ENCODE measurements around the gene C1orf116. TPM values are rescaled to one million over a fixed set of nuclear protein-coding genes. Genes with fewer than 3 reads are reported as not detected.

C1orf116 gene
- total RNA-seq (2021) (0.09 and 0.13 TPM in 2 replicates), Bru-seq, nascent RNA (percentile 26 among the genes with signal in this experiment), BruChase-seq, experiment 1, labeled RNA remaining after a 2-hour chase (percentile 24 among the genes with signal in this experiment), BruChase-seq, experiment 2, labeled RNA remaining after a 6-hour chase (percentile 28 among the genes with signal in this experiment)
- long read RNA-seq: 0 reads

- intact Hi-C loops (cut with micrococcal nuclease; ENCODE audit: unreplicated experiment): no loop called here
- DNase-seq (ENCODE audit: low spot score): peak; percentile 38
- CTCF ChIA-PET: no interaction called here
- Histone ChIP-seq H3K4me1 (ENCODE audit: insufficient read depth, low read length, poor library complexity, severe bottlenecking) (peaks cover 8% of the 10 kb centered on the region), H3K36me3 (ENCODE audit: insufficient read depth, low read length, poor library complexity, severe bottlenecking) (no peaks in the 10 kb centered on the region), H3K9me3 (ENCODE audit: low read depth, low read length, poor library complexity, severe bottlenecking) (no peaks in the 10 kb centered on the region), H3K4me3 (ENCODE audit: low read depth, low read length, poor library complexity, severe bottlenecking) (no peak within 1 kb of the TSS), H3K27ac (ENCODE audit: low read depth, low read length, poor library complexity, severe bottlenecking) (no peak within 1 kb of the TSS), H3K27me3 (replicated peaks; ENCODE audit: insufficient read depth, low read depth, low read length, poor library complexity) (peaks cover 57% of the 10 kb centered on the region)
- TF ChIP-seq EZH2 (IDR thresholded peaks at IDR 0.05; ENCODE audit: borderline replicate concordance, low read depth, low read length, poor library complexity, severe bottlenecking) (no peak), CTCF (conservative IDR thresholded peaks at IDR 0.05; ENCODE audit: low read depth, low read length) (no peak)
- no TSS peak for BruUV-seq (replicated peaks)
- POLR2A ChIA-PET (ENCODE audit: low non-redundant PET): no interaction called here
Measured at GRCh38 chr1:207032528-207033017, at the start of gene C1orf116. Gene C1orf116 (minus strand): TSS chr1:207032756. CDS start chr1:207027598, 5,158 bp downstream.

- BruUV-seq (replicated peaks): no TSS peak
- POLR2A ChIA-PET (ENCODE audit: low non-redundant PET): no interaction called here
Measured at GRCh38 chr1:207081806-207082205, 49.2 kb upstream of the C1orf116 start.

GRCh38 chr1:207081088-207081487, 48.5 kb upstream of the C1orf116 start:
- peaks cover 15% of the 10 kb centered on the region for H3K27me3 ChIP-seq (replicated peaks; ENCODE audit: insufficient read depth, low read depth, low read length, poor library complexity)
- no peak overlapping the region for H3K4me3 ChIP-seq (ENCODE audit: low read depth, low read length, poor library complexity, severe bottlenecking)
- intact Hi-C loops (cut with micrococcal nuclease; ENCODE audit: unreplicated experiment): no loop called here
- TF ChIP-seq EZH2 (IDR thresholded peaks at IDR 0.05; ENCODE audit: borderline replicate concordance, low read depth, low read length, poor library complexity, severe bottlenecking): no peak
- TF ChIP-seq CTCF (conservative IDR thresholded peaks at IDR 0.05; ENCODE audit: low read depth, low read length): no peak
- ChIA-PET POLR2A (ENCODE audit: low non-redundant PET) (no interaction called here), CTCF (no interaction called here)
- BruUV-seq (replicated peaks): no TSS peak
- no peaks in the 10 kb centered on the region for H3K4me1 ChIP-seq (ENCODE audit: insufficient read depth, low read length, poor library complexity, severe bottlenecking)
- H3K27ac ChIP-seq (ENCODE audit: low read depth, low read length, poor library complexity, severe bottlenecking): no peak overlapping the region
- H3K9me3 ChIP-seq (ENCODE audit: low read depth, low read length, poor library complexity, severe bottlenecking): no peaks in the 10 kb centered on the region
- no peak for DNase-seq (ENCODE audit: low spot score)
- H3K36me3 ChIP-seq (ENCODE audit: insufficient read depth, low read length, poor library complexity, severe bottlenecking): no peaks in the 10 kb centered on the region

More at GRCh38 chr1:207081806-207082205, 49.2 kb upstream of the C1orf116 start:
- intact Hi-C loops (cut with micrococcal nuclease; ENCODE audit: unreplicated experiment): no loop called here
- peaks cover 23% of the 10 kb centered on the region for H3K27me3 ChIP-seq (replicated peaks; ENCODE audit: insufficient read depth, low read depth, low read length, poor library complexity)
- no peaks in the 10 kb centered on the region for H3K36me3 ChIP-seq (ENCODE audit: insufficient read depth, low read length, poor library complexity, severe bottlenecking)
- H3K9me3 ChIP-seq (ENCODE audit: low read depth, low read length, poor library complexity, severe bottlenecking): no peaks in the 10 kb centered on the region
- no peak overlapping the region for H3K4me3 ChIP-seq (ENCODE audit: low read depth, low read length, poor library complexity, severe bottlenecking)
- no peak overlapping the region for H3K27ac ChIP-seq (ENCODE audit: low read depth, low read length, poor library complexity, severe bottlenecking)
- H3K4me1 ChIP-seq (ENCODE audit: insufficient read depth, low read length, poor library complexity, severe bottlenecking): no peaks in the 10 kb centered on the region
- no peak for DNase-seq (ENCODE audit: low spot score)
- TF ChIP-seq EZH2 (IDR thresholded peaks at IDR 0.05; ENCODE audit: borderline replicate concordance, low read depth, low read length, poor library complexity, severe bottlenecking) (no peak), CTCF (conservative IDR thresholded peaks at IDR 0.05; ENCODE audit: low read depth, low read length) (no peak)
- CTCF ChIA-PET: no interaction called here

All from A673 (cell line).